ENCODE data around the gene USP15. TPM values are rescaled to one million over a fixed set of nuclear protein-coding genes. Genes with fewer than 3 reads are reported as not detected.
"Not testable (repeated sequence)": the region's sequence is repeated elsewhere in the genome, so short reads cannot be mapped to it uniquely, and the experiment has no call there.

USP15 gene
- total RNA-seq, 1 experiment from 2014 or later: 42.9 TPM

DNA sequence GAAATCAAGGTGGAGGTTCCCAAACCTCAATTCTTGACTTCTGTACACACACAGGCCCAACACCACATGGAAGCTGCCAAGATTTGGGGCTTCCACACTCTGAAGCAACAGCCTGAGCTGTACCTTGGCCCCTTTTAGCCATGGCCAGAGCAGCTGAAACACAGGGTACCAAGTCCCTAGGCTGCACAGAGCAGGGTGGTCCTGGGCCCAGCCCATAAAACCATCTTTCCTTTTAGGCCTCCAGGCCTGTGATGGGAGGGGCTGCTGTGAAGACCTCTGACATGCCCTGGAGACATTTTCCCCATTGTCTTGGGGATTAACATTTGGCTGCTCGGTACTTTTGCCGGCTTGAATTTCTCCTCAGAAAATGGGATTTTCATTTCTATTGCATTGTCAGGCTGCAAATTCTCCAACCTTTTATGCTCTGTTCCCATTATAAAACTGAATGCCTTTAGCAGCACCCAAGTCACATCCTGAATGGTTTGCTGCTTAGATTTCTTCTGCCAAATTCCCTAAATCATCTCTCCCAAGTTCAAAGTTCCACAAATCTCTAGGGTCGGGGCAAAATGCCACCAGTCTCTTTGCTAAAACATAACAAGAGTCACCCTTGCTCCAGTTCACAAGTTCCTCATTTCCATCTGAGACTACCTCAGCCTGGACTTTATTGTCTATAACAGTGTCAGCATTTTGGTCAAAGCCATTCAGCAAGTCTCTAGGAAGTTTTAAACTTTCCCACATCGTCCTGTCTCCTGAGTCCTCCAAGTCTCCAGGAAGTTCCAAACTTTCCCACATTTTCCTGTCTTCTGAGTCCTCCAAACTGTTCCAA is 84.7 kb downstream of the USP15 start:
- CTCF ChIA-PET; H3K9me3 ChIP-seq; DNase-seq; H3K36me3 ChIP-seq (ENCODE audit: control insufficient read depth, insufficient read depth, low read length); POLR2A ChIA-PET; H3K4me1 ChIP-seq; H3K4me3 ChIP-seq (ENCODE audit: low read depth, low read length); H3K27me3 Mint-ChIP-seq (ENCODE audit: insufficient read depth, unreplicated experiment); H3K4me1 Mint-ChIP-seq (ENCODE audit: low read depth, unreplicated experiment); H3K27me3 ChIP-seq (replicated peaks; ENCODE audit: control insufficient read depth, insufficient read depth, low read length); H3K27ac Mint-ChIP-seq (ENCODE audit: unreplicated experiment); H3K4me3 Mint-ChIP-seq (ENCODE audit: unreplicated experiment); BruUV-seq (replicated peaks); intact Hi-C loops (cut with micrococcal nuclease; ENCODE audit: unreplicated experiment): not testable (repeated sequence)
- peaks cover 13% of the 10 kb centered on the region for H3K9me3 Mint-ChIP-seq (ENCODE audit: unreplicated experiment)
- H3K36me3 Mint-ChIP-seq (ENCODE audit: insufficient read depth, unreplicated experiment): peaks cover 28% of the 10 kb centered on the region

- no peaks in the 10 kb centered on the region; the same call in 1 of the 2 replicates for H3K36me3 ChIP-seq (ENCODE audit: control insufficient read depth, insufficient read depth, low read length)
- Mint-ChIP-seq H3K9me3 (ENCODE audit: unreplicated experiment) (peaks cover 6% of the 10 kb centered on the region), H3K27ac (ENCODE audit: unreplicated experiment) (no peak overlapping the region), H3K4me1 (ENCODE audit: low read depth, unreplicated experiment) (no peaks in the 10 kb centered on the region), H3K36me3 (ENCODE audit: insufficient read depth, unreplicated experiment) (peaks cover 23% of the 10 kb centered on the region), H3K4me3 (ENCODE audit: unreplicated experiment) (no peak overlapping the region), H3K27me3 (ENCODE audit: insufficient read depth, unreplicated experiment) (no peaks in the 10 kb centered on the region)
- no peak for TF ChIP-seq CTCF (IDR thresholded peaks at IDR 0.05; ENCODE audit: insufficient read depth in 1 of 2, low read depth in 1 of 2, low read length in 1 of 2, severe bottlenecking in 1 of 2, unreplicated experiment in 1 of 2)
- DNase-seq: no peak
- intact Hi-C loops (cut with micrococcal nuclease; ENCODE audit: unreplicated experiment): no loop called here
- H3K4me1 ChIP-seq: no peaks in the 10 kb centered on the region
- CTCF ChIA-PET: no interaction called here
- H3K4me3 ChIP-seq (ENCODE audit: low read depth, low read length): no peak overlapping the region
- H3K27me3 ChIP-seq (replicated peaks; ENCODE audit: control insufficient read depth, insufficient read depth, low read length): no peaks in the 10 kb centered on the region
- POLR2A ChIA-PET: no interaction called here
- BruUV-seq (replicated peaks): no TSS peak
- no peaks in the 10 kb centered on the region for H3K9me3 ChIP-seq
Measured at GRCh38 chr12:62345667-62346066, 85.5 kb downstream of the USP15 start.

DNA sequence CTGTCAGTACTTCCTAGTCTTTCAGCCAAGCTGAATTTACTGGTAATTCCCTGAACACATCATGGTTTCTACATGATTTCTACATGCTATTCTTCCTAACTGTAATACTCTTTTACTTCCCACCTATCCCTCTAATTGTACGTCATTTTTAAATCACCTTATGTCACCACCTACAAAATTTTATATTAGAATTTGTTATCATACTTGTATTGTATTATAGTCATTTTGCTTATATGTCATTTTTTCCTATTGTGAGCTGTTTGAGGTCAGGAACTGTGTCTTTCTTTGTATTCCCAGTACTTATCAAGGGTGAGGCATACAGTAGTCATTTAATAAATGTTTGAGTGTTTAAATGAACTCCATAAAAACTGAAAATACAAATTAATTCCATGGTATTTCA is 86.6 kb downstream of the USP15 start:
- Mint-ChIP-seq H3K4me1 (ENCODE audit: low read depth, unreplicated experiment) (no peaks in the 10 kb centered on the region), H3K36me3 (ENCODE audit: insufficient read depth, unreplicated experiment) (peaks cover 23% of the 10 kb centered on the region), H3K9me3 (ENCODE audit: unreplicated experiment) (no peaks in the 10 kb centered on the region), H3K27me3 (ENCODE audit: insufficient read depth, unreplicated experiment) (no peaks in the 10 kb centered on the region), H3K4me3 (ENCODE audit: unreplicated experiment) (no peak overlapping the region), H3K27ac (ENCODE audit: unreplicated experiment) (no peak overlapping the region)
- intact Hi-C loops (cut with micrococcal nuclease; ENCODE audit: unreplicated experiment): no loop called here
- no peak overlapping the region for H3K4me3 ChIP-seq (ENCODE audit: low read depth, low read length)
- CTCF ChIA-PET: no interaction called here
- DNase-seq: no peak
- H3K36me3 ChIP-seq (ENCODE audit: control insufficient read depth, insufficient read depth, low read length): no peaks in the 10 kb centered on the region; the same call in 1 of the 2 replicates
- no TSS peak for BruUV-seq (replicated peaks)
- POLR2A ChIA-PET: no interaction called here
- TF ChIP-seq CTCF (IDR thresholded peaks at IDR 0.05; ENCODE audit: insufficient read depth in 1 of 2, low read depth in 1 of 2, low read length in 1 of 2, severe bottlenecking in 1 of 2, unreplicated experiment in 1 of 2): no peak
- H3K9me3 ChIP-seq: no peaks in the 10 kb centered on the region
- no peaks in the 10 kb centered on the region for H3K4me1 ChIP-seq
- no peaks in the 10 kb centered on the region for H3K27me3 ChIP-seq (replicated peaks; ENCODE audit: control insufficient read depth, insufficient read depth, low read length)

Measured in Caco-2 (cell line).